ENCODE data around the gene TMX1. TPM values are rescaled to one million over a fixed set of nuclear protein-coding genes. Genes with fewer than 3 reads are reported as not detected.

TMX1 gene
- total and polyA plus RNA-seq, 2 experiments from 2014 or later: 61.5 to 126 TPM

DNA sequence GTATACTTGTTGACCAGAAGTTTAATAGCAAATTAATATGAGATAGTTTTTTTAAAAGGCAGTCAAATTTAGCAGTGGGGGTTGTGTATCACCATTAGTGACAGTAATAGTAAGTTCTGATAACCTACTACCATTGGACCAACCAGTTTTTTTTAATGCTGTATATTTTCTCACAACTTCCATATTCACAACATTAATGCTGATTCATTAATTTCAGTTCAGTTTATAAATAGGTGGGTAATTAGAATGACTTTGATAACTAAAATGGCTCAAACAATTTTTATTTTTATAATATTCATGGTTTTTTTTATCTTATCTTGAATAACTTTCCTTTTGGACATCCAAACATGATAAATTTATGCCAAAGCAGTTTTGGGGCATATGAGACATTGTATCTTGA is 13.8 kb downstream of the TMX1 start:
- Mint-ChIP-seq H3K9me3 (no peaks in the 10 kb centered on the region), H3K27me3 (ENCODE audit: insufficient read depth, low read depth, poor library complexity) (no peaks in the 10 kb centered on the region), H3K36me3 (ENCODE audit: low read depth) (peaks cover 87% of the 10 kb centered on the region), H3K27ac (no peak overlapping the region), H3K4me3 (no peak overlapping the region), H3K4me1 (no peaks in the 10 kb centered on the region)
- DNase-seq (ENCODE audit: low spot score) (no peak), ATAC-seq (no peak)
- Histone ChIP-seq H3K27ac (ENCODE audit: low read depth) (no peak overlapping the region), H3K27me3 (ENCODE audit: insufficient read depth) (no peaks in the 10 kb centered on the region), H3K79me2 (replicated peaks; ENCODE audit: insufficient read depth) (peaks cover 40% of the 10 kb centered on the region), H3K9me2 (ENCODE audit: insufficient read depth) (no peaks in the 10 kb centered on the region), H3K4me1 (ENCODE audit: insufficient read depth) (no peaks in the 10 kb centered on the region), H3K4me2 (no peak overlapping the region), H3K4me3 (no peak overlapping the region), H2AFZ (no peak overlapping the region), H4K20me1 (replicated peaks; ENCODE audit: insufficient read depth) (peaks cover 14% of the 10 kb centered on the region; the same call in 1 of the 2 replicates), H3K36me3 (ENCODE audit: insufficient read depth) (peaks cover 74% of the 10 kb centered on the region), H3F3A (replicated peaks; ENCODE audit: low read depth) (no peaks in the 10 kb centered on the region)
- TF ChIP-seq STAT1 (IDR thresholded peaks at IDR 0.05; ENCODE audit: unreplicated experiment) (no peak), JUNB (IDR thresholded peaks at IDR 0.05; ENCODE audit: unreplicated experiment) (no peak), EZH2phosphoT487 (IDR thresholded peaks at IDR 0.05; ENCODE audit: unreplicated experiment) (no peak), NANOG (IDR thresholded peaks at IDR 0.05; ENCODE audit: borderline replicate concordance) (no peak), POLR2AphosphoS5 (IDR thresholded peaks at IDR 0.05; ENCODE audit: low read depth) (no peak), EZH2 (IDR thresholded peaks at IDR 0.05; ENCODE audit: low read depth, unreplicated experiment) (no peak), ZNF331 (CRISPR knock-in tag; IDR thresholded peaks at IDR 0.05; ENCODE audit: low read depth) (no peak), ZNF114 (CRISPR knock-in tag; IDR thresholded peaks at IDR 0.05) (no peak), CTCF (conservative IDR thresholded peaks at IDR 0.05; ENCODE audit: low read depth in 2 of 2) (no peak), CREB1 (CRISPR knock-in tag; IDR thresholded peaks at IDR 0.05; ENCODE audit: low read depth) (no peak)
- TF ChIP-seq, protein P1, sequence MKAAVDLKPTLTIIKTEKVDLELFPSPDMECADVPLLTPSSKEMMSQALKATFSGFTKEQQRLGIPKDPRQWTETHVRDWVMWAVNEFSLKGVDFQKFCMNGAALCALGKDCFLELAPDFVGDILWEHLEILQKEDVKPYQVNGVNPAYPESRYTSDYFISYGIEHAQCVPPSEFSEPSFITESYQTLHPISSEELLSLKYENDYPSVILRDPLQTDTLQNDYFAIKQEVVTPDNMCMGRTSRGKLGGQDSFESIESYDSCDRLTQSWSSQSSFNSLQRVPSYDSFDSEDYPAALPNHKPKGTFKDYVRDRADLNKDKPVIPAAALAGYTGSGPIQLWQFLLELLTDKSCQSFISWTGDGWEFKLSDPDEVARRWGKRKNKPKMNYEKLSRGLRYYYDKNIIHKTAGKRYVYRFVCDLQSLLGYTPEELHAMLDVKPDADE (IDR thresholded peaks at IDR 0.05): no peak
- TF ChIP-seq, protein P2, sequence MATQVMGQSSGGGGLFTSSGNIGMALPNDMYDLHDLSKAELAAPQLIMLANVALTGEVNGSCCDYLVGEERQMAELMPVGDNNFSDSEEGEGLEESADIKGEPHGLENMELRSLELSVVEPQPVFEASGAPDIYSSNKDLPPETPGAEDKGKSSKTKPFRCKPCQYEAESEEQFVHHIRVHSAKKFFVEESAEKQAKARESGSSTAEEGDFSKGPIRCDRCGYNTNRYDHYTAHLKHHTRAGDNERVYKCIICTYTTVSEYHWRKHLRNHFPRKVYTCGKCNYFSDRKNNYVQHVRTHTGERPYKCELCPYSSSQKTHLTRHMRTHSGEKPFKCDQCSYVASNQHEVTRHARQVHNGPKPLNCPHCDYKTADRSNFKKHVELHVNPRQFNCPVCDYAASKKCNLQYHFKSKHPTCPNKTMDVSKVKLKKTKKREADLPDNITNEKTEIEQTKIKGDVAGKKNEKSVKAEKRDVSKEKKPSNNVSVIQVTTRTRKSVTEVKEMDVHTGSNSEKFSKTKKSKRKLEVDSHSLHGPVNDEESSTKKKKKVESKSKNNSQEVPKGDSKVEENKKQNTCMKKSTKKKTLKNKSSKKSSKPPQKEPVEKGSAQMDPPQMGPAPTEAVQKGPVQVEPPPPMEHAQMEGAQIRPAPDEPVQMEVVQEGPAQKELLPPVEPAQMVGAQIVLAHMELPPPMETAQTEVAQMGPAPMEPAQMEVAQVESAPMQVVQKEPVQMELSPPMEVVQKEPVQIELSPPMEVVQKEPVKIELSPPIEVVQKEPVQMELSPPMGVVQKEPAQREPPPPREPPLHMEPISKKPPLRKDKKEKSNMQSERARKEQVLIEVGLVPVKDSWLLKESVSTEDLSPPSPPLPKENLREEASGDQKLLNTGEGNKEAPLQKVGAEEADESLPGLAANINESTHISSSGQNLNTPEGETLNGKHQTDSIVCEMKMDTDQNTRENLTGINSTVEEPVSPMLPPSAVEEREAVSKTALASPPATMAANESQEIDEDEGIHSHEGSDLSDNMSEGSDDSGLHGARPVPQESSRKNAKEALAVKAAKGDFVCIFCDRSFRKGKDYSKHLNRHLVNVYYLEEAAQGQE (IDR thresholded peaks at IDR 0.05; ENCODE audit: unreplicated experiment): no peak
- TF ChIP-seq, protein P3, sequence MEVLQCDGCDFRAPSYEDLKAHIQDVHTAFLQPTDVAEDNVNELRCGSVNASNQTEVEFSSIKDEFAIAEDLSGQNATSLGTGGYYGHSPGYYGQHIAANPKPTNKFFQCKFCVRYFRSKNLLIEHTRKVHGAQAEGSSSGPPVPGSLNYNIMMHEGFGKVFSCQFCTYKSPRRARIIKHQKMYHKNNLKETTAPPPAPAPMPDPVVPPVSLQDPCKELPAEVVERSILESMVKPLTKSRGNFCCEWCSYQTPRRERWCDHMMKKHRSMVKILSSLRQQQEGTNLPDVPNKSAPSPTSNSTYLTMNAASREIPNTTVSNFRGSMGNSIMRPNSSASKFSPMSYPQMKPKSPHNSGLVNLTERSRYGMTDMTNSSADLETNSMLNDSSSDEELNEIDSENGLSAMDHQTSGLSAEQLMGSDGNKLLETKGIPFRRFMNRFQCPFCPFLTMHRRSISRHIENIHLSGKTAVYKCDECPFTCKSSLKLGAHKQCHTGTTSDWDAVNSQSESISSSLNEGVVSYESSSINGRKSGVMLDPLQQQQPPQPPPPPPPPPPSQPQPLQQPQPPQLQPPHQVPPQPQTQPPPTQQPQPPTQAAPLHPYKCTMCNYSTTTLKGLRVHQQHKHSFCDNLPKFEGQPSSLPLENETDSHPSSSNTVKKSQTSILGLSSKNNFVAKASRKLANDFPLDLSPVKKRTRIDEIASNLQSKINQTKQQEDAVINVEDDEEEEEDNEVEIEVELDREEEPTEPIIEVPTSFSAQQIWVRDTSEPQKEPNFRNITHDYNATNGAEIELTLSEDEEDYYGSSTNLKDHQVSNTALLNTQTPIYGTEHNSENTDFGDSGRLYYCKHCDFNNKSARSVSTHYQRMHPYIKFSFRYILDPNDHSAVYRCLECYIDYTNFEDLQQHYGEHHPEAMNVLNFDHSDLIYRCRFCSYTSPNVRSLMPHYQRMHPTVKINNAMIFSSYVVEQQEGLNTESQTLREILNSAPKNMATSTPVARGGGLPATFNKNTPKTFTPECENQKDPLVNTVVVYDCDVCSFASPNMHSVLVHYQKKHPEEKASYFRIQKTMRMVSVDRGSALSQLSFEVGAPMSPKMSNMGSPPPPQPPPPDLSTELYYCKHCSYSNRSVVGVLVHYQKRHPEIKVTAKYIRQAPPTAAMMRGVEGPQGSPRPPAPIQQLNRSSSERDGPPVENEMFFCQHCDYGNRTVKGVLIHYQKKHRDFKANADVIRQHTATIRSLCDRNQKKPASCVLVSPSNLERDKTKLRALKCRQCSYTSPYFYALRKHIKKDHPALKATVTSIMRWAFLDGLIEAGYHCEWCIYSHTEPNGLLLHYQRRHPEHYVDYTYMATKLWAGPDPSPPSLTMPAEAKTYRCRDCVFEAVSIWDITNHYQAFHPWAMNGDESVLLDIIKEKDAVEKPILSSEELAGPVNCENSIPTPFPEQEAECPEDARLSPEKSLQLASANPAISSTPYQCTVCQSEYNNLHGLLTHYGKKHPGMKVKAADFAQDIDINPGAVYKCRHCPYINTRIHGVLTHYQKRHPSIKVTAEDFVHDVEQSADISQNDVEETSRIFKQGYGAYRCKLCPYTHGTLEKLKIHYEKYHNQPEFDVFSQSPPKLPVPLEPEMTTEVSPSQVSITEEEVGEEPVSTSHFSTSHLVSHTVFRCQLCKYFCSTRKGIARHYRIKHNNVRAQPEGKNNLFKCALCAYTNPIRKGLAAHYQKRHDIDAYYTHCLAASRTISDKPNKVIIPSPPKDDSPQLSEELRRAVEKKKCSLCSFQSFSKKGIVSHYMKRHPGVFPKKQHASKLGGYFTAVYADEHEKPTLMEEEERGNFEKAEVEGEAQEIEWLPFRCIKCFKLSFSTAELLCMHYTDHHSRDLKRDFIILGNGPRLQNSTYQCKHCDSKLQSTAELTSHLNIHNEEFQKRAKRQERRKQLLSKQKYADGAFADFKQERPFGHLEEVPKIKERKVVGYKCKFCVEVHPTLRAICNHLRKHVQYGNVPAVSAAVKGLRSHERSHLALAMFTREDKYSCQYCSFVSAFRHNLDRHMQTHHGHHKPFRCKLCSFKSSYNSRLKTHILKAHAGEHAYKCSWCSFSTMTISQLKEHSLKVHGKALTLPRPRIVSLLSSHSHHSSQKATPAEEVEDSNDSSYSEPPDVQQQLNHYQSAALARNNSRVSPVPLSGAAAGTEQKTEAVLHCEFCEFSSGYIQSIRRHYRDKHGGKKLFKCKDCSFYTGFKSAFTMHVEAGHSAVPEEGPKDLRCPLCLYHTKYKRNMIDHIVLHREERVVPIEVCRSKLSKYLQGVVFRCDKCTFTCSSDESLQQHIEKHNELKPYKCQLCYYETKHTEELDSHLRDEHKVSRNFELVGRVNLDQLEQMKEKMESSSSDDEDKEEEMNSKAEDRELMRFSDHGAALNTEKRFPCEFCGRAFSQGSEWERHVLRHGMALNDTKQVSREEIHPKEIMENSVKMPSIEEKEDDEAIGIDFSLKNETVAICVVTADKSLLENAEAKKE (CRISPR knock-in tag; IDR thresholded peaks at IDR 0.05): no peak

All from GM23338 (cell line).